Bronchial epithelial cell (primary cell): ENCODE results near the gene LPO. TPM values are rescaled to one million over a fixed set of nuclear protein-coding genes. Genes with fewer than 3 reads are reported as not detected.

Source experiments
- DNase-seq: peaks from one replicate; pipeline ENCODE4 v3.0.0-alpha.2; 2010; ENCODE audit warnings: low read depth
- FAIRE-seq: peaks from 2 replicates; lab custom pipeline; 2011; peaks lifted over from hg19 to GRCh38; lab: Jason Lieb, UNC
- H3K27me3 ChIP-seq: 2 replicates; pipeline ENCODE4 v1.5.1; 2011; ENCODE audit warnings: low read length; ENCODE audit not compliant: control insufficient read depth, insufficient read depth
- H3K36me3 ChIP-seq: 2 replicates; pipeline ENCODE4 v1.5.1; 2011; ENCODE audit warnings: low read length; ENCODE audit not compliant: control insufficient read depth, insufficient read depth
- H3K4me3 ChIP-seq: 2 replicates; pipeline ENCODE4 v1.5.1; 2011; ENCODE audit warnings: mild to moderate bottlenecking, low read depth, low read length, control low read depth
- CTCF ChIP-seq: IDR thresholded peaks from 2 replicates; pipeline ENCODE4 v1.5.1; 2011; ENCODE audit warnings: mild to moderate bottlenecking, moderate library complexity, low read length, control low read depth, inconsistent platforms; ENCODE audit not compliant: insufficient read depth, severe bottlenecking
- total RNA-seq: library from RNA; depleted of rRNA; stranded (reverse); fragments of >200 nt; gene quantifications from 2 replicates; pipeline ENCODE4 v1.2.1, GENCODE V29; 2014

Gene LPO
- total RNA-seq, 1 donor from 2014 or later, result not detected

DNA sequence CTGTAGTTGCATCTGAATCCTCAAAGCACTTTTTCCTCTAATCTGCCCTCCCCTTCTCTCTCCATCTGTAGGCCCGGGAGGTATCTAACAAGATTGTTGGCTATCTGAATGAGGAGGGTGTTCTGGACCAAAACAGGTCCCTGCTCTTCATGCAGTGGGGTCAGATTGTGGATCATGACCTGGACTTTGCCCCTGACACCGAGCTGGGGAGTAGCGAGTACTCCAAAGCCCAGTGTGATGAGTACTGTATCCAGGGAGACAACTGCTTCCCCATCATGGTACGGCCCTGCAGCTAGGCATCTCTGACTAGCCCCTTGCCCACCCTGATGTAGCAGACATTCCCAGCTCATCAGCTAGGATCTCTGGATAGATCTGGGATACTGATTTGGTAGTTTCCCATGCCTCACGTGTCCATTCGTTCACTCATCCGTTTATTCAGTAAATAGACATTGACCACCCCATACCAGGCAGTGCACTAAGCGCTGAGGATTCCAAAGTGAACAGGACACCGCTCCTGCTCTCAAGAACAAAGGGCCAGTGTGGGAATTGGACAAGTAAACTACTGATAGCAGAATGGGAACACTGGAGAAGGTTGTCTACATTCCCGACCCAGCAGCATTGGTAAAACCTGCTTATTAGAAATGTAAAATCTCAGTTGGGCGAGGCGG lies 12.1 kb downstream of the LPO start:
- DNase-seq, result no peak
- no peak for TF ChIP-seq CTCF
- H3K27me3 ChIP-seq, result peaks cover 22% of the 10 kb centered on the region
- H3K4me3 ChIP-seq, result no peak overlapping the region
- FAIRE-seq, result peak; percentile 23
- no peaks in the 10 kb centered on the region for H3K36me3 ChIP-seq

GRCh38 chr17:58252141-58252540 lies 13.8 kb downstream of the LPO start:
- no peak for DNase-seq
- TF ChIP-seq CTCF, result no peak
- Histone ChIP-seq H3K4me3 (no peak overlapping the region), H3K36me3 (no peaks in the 10 kb centered on the region), H3K27me3 (peaks cover 22% of the 10 kb centered on the region)
- no peak for FAIRE-seq

GRCh38 chr17:58253082-58253481 lies 14.7 kb downstream of the LPO start:
- FAIRE-seq (no peak), DNase-seq (no peak)
- no peaks in the 10 kb centered on the region for H3K36me3 ChIP-seq
- peaks cover 20% of the 10 kb centered on the region for H3K27me3 ChIP-seq
- no peak overlapping the region for H3K4me3 ChIP-seq
- TF ChIP-seq CTCF, result no peak

DNA sequence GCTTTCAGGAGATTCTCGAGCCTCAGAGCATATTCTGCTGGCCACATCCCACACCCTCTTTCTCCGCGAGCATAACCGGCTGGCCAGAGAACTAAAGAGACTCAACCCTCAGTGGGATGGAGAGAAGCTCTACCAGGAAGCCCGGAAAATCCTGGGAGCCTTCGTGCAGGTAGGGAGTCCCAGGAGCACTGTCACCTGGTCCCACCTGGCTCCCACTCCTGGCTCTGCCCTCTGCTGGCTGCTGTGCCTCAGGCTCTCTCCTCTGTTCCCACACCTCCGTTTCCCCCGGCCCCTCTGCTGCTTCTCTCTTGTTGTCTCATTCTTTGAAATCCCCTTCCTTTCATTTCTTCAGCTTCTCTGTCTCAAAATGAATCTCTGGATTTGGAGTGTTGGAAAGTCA lies 16.4 kb downstream of the LPO start:
- H3K27me3 ChIP-seq, result peaks cover 11% of the 10 kb centered on the region
- no peak for DNase-seq
- TF ChIP-seq CTCF, result peak; percentile 46
- H3K36me3 ChIP-seq, result no peaks in the 10 kb centered on the region
- FAIRE-seq, result no peak
- no peak overlapping the region for H3K4me3 ChIP-seq

DNA sequence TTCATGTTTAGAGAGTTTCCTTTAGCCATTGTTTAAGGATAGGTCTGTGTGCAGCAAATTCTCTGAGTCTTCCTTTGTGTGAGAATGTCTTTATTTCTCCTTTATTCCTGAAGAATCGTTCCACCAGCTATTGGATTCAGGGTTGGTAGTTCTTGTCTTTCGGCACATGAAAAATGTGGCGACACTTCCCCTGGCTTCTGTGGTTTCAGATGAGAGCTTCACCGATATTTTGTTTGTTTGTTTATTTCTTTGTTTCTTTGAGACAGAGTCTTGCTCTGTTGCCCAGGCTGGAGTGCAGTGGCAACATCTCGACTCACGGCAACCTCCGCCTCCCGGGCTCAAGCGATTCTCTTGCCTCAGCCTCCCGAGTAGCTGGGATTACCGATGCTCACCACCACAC lies 23.8 kb downstream of the LPO start:
- DNase-seq, result no peak
- Histone ChIP-seq H3K36me3 (no peaks in the 10 kb centered on the region), H3K4me3 (no peak overlapping the region), H3K27me3 (peaks cover 4% of the 10 kb centered on the region)
- no peak for TF ChIP-seq CTCF
- no peak for FAIRE-seq

GRCh38 chr17:58263773-58264172 lies 25.4 kb downstream of the LPO start:
- no peak for FAIRE-seq
- peaks cover 6% of the 10 kb centered on the region for H3K27me3 ChIP-seq

More at GRCh38 chr17:58263773-58264172, 25.4 kb downstream of the LPO start:
- Histone ChIP-seq H3K4me3 (no peak overlapping the region), H3K36me3 (no peaks in the 10 kb centered on the region)
- no peak for TF ChIP-seq CTCF
- DNase-seq, result no peak
